ENCODE results near the gene IL22RA2. TPM values are rescaled to one million over a fixed set of nuclear protein-coding genes. Genes with fewer than 3 reads are reported as not detected.
"Not testable (repeated sequence)": the region's sequence is repeated elsewhere in the genome, so short reads cannot be mapped to it uniquely, and the experiment has no call there.

The IL22RA2 gene
- total RNA-seq, 1 experiment from 2014 or later, result not detected

DNA sequence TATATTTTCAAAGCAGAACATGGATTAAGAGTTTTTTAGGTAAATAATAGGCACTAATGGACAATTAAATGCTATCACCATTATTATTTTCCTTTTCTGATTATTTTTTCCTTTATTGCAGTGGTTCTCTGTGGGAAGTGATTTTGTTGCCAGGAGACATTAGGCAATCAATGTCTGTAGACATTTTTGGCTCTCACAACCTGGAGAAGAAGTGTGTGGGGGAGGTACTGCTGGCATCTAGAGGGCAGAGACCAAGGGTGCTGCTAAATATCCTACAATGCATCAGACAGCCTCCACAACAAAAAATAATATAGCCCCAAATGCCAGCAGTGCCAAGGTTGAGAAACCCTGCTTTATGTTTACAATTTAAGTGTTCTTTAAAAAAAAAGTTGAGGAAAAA lies 37.5 kb upstream of the IL22RA2 start:
- H3K27me3 Mint-ChIP-seq (ENCODE audit: low read depth), result peaks cover 6% of the 10 kb centered on the region; the same call in 1 of the 2 replicates
- H3K4me1 Mint-ChIP-seq, result peaks cover 22% of the 10 kb centered on the region; the same call in 1 of the 2 replicates
- no peak overlapping the region for H3K27ac Mint-ChIP-seq
- H3K9me3 Mint-ChIP-seq, result peaks cover 57% of the 10 kb centered on the region
- DNase-seq (ENCODE audit: low spot score), result no peak
- no peak for ATAC-seq
- peaks cover 65% of the 10 kb centered on the region for H3K36me3 Mint-ChIP-seq
- no peak for TF ChIP-seq CBFB (CRISPR knock-in tag; IDR thresholded peaks at IDR 0.05; ENCODE audit: low read depth)
- TF ChIP-seq, protein P1, sequence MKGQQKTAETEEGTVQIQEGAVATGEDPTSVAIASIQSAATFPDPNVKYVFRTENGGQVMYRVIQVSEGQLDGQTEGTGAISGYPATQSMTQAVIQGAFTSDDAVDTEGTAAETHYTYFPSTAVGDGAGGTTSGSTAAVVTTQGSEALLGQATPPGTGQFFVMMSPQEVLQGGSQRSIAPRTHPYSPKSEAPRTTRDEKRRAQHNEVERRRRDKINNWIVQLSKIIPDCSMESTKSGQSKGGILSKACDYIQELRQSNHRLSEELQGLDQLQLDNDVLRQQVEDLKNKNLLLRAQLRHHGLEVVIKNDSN (CRISPR knock-in tag; IDR thresholded peaks at IDR 0.05), result no peak
- TF ChIP-seq, protein P2, sequence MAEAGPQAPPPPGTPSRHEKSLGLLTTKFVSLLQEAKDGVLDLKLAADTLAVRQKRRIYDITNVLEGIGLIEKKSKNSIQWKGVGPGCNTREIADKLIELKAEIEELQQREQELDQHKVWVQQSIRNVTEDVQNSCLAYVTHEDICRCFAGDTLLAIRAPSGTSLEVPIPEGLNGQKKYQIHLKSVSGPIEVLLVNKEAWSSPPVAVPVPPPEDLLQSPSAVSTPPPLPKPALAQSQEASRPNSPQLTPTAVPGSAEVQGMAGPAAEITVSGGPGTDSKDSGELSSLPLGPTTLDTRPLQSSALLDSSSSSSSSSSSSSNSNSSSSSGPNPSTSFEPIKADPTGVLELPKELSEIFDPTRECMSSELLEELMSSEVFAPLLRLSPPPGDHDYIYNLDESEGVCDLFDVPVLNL (CRISPR knock-in tag; IDR thresholded peaks at IDR 0.05; ENCODE audit: borderline replicate concordance, low read depth), result no peak
- no peak for TF ChIP-seq PRRX2 (CRISPR knock-in tag; IDR thresholded peaks at IDR 0.05)
- TF ChIP-seq KAT7 (CRISPR knock-in tag; IDR thresholded peaks at IDR 0.05; ENCODE audit: borderline replicate concordance), result no peak
- TF ChIP-seq, protein P3, sequence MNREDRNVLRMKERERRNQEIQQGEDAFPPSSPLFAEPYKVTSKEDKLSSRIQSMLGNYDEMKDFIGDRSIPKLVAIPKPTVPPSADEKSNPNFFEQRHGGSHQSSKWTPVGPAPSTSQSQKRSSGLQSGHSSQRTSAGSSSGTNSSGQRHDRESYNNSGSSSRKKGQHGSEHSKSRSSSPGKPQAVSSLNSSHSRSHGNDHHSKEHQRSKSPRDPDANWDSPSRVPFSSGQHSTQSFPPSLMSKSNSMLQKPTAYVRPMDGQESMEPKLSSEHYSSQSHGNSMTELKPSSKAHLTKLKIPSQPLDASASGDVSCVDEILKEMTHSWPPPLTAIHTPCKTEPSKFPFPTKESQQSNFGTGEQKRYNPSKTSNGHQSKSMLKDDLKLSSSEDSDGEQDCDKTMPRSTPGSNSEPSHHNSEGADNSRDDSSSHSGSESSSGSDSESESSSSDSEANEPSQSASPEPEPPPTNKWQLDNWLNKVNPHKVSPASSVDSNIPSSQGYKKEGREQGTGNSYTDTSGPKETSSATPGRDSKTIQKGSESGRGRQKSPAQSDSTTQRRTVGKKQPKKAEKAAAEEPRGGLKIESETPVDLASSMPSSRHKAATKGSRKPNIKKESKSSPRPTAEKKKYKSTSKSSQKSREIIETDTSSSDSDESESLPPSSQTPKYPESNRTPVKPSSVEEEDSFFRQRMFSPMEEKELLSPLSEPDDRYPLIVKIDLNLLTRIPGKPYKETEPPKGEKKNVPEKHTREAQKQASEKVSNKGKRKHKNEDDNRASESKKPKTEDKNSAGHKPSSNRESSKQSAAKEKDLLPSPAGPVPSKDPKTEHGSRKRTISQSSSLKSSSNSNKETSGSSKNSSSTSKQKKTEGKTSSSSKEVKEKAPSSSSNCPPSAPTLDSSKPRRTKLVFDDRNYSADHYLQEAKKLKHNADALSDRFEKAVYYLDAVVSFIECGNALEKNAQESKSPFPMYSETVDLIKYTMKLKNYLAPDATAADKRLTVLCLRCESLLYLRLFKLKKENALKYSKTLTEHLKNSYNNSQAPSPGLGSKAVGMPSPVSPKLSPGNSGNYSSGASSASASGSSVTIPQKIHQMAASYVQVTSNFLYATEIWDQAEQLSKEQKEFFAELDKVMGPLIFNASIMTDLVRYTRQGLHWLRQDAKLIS (CRISPR knock-in tag; IDR thresholded peaks at IDR 0.05; ENCODE audit: borderline replicate concordance), result no peak
- no peak for TF ChIP-seq FOXP1 (CRISPR knock-in tag; IDR thresholded peaks at IDR 0.05; ENCODE audit: borderline replicate concordance)
- TF ChIP-seq, protein P4, sequence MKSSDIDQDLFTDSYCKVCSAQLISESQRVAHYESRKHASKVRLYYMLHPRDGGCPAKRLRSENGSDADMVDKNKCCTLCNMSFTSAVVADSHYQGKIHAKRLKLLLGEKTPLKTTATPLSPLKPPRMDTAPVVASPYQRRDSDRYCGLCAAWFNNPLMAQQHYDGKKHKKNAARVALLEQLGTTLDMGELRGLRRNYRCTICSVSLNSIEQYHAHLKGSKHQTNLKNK (CRISPR knock-in tag; IDR thresholded peaks at IDR 0.05), result no peak
- TF ChIP-seq TP53 (CRISPR knock-in tag; IDR thresholded peaks at IDR 0.05), result no peak
- no peak for TF ChIP-seq ZNF232 (CRISPR knock-in tag; IDR thresholded peaks at IDR 0.05)
- ChIA-PET CTCF (no interaction called here), POLR2A (no interaction called here)
- H3K4me3 Mint-ChIP-seq, result no peak overlapping the region

DNA sequence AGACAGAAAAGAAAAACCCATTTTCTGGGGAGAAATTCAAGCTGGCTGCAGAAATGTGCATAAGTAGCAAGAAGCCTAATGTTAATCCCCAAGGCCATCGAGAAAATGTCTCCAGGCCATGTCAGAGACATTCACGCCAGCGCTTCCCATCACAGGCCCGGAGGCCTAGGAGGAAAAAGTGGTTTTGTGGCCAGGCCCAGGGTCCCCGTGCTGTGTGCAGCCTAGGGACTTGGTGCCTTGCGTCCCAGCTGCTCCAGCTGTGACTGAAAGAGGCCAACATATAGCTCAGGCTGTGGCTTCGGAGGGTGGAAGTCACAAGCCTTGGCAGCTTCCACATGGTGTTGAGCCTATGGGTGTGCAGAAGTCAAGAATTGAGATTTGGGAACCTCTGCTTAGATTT lies 34.8 kb upstream of the IL22RA2 start:
- POLR2A ChIA-PET, result no interaction called here
- peaks cover 87% of the 10 kb centered on the region for H3K36me3 Mint-ChIP-seq
- H3K4me1 Mint-ChIP-seq, result peaks cover 9% of the 10 kb centered on the region; the same call in 1 of the 2 replicates
- H3K4me3 Mint-ChIP-seq, result no peak overlapping the region
- H3K9me3 Mint-ChIP-seq, result peaks cover 57% of the 10 kb centered on the region
- TF ChIP-seq ZNF317 (CRISPR knock-in tag; IDR thresholded peaks at IDR 0.05; ENCODE audit: borderline replicate concordance, low read depth) (no peak), FOXP1 (CRISPR knock-in tag; IDR thresholded peaks at IDR 0.05; ENCODE audit: borderline replicate concordance) (no peak)
- TF ChIP-seq, protein P5, sequence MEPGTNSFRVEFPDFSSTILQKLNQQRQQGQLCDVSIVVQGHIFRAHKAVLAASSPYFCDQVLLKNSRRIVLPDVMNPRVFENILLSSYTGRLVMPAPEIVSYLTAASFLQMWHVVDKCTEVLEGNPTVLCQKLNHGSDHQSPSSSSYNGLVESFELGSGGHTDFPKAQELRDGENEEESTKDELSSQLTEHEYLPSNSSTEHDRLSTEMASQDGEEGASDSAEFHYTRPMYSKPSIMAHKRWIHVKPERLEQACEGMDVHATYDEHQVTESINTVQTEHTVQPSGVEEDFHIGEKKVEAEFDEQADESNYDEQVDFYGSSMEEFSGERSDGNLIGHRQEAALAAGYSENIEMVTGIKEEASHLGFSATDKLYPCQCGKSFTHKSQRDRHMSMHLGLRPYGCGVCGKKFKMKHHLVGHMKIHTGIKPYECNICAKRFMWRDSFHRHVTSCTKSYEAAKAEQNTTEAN (CRISPR knock-in tag; IDR thresholded peaks at IDR 0.05), result no peak
- DNase-seq (ENCODE audit: low spot score), result no peak
- CTCF ChIA-PET, result no interaction called here
- H3K27me3 Mint-ChIP-seq (ENCODE audit: low read depth), result peaks cover 6% of the 10 kb centered on the region; the same call in 1 of the 2 replicates
- no peak overlapping the region for H3K27ac Mint-ChIP-seq
- ATAC-seq, result no peak

DNA sequence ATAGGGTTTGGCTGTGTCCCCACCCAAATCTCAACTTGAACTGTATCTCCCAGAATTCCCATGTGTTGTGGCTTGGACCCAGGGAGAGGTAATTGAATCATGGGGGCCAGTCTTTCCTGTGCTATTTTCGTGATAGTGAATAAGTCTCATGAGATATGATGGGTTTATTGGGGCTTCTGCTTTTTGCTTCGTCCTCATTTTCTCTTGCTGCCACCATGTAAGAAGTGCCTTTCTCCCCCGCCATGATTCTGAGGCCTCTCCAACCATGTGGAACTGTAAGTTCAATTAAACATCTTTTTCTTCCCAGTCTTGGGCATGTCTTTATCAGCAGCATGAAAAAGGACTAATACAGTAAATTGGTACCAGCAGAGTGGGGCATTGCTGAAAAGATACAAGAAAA lies 34.0 kb upstream of the IL22RA2 start:
- peaks cover 88% of the 10 kb centered on the region for H3K36me3 Mint-ChIP-seq
- H3K4me3 Mint-ChIP-seq; H3K27me3 Mint-ChIP-seq (ENCODE audit: low read depth); H3K27ac Mint-ChIP-seq; ATAC-seq; POLR2A ChIA-PET; CTCF ChIA-PET; H3K4me1 Mint-ChIP-seq; DNase-seq (ENCODE audit: low spot score): not testable (repeated sequence)
- H3K9me3 Mint-ChIP-seq, result peaks cover 54% of the 10 kb centered on the region

Measured in WTC11 (cell line).